HS-27A (cell line): ENCODE measurements around the gene SCRN1.

Experiments used
- DNase-seq: peaks from one replicate; pipeline ENCODE4 v3.0.0-alpha.2; 2012; ENCODE audit warnings: low read depth, missing footprints

Gene SCRN1

DNA sequence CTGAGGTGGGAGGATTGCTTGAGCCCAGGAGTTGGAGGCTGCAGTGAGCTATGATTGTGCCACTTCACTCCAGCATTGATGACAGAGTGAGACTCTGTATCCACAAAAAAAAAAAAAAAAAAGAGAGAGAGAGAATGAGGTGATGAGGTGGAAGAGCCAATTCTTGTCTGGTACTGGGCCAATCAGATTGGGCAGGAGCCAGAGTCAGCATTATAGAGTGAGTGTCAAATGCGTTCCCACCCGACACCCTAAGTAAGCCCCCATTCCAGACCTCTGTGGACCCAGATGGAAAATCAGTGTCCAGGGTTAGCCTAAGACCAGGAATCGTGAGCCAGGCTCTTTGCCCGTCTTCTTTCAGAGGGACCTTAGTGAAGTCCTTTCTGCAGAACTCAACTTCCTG, 99.3 kb downstream of the SCRN1 start:
- no peak for DNase-seq

DNA sequence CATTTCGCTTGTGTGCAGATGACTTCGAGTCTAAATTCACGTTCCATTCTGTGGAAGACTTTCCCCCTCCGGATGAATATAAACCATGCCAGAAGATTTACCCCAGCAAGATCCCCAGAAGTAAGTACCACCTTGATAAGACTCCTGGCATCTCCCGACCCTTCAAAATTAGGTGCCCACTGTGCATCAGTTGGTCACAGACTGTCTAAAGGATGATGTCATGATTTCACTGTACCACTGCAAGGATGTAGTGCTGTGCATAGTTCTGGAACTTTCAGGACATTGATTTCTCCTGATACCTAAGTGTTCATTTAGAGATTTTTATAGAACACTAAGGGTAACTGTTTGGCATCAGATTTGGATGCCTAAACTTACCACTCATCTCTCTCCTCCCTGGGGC, 100.3 kb downstream of the SCRN1 start:
- DNase-seq, result no peak

DNA sequence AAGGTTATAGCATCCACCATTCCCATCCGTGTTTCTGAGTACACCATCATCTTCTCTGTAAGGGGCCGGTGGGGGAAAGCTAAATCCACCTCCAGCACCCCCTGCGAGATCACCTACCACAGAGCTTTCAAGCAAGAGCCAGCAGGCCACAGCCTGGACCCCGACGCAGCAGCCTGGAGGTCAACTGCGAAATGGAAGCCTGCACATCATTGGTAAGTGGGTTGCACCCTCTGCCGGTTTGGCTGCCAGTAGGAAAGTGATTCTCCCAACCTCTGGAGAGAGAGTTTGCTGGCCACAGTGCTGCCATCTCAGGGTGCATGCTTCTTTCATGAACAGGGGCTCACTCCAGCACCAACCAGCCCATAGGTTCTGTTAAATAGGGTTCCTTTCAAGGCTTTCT, 101.6 kb downstream of the SCRN1 start:
- DNase-seq, result no peak

DNA sequence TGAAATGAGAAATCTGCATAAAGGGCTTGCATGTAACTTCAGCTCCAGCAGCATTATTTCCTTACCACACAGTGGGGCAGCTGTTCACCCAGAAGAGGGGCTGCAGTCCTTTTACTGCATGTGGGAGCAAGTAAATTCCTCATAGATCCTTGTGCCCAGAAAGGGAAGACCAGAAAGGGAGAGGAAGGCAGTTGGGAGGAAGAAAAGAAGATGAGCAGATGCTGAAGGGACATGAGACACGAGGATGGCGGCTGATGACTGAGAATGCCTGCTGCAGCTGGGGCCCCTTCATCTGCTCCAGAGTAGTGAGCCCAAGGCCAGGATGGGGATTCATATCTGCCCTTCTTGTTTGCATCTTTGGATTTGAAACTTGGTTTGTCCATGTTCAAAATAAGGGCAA, 102.8 kb downstream of the SCRN1 start:
- no peak for DNase-seq

DNA sequence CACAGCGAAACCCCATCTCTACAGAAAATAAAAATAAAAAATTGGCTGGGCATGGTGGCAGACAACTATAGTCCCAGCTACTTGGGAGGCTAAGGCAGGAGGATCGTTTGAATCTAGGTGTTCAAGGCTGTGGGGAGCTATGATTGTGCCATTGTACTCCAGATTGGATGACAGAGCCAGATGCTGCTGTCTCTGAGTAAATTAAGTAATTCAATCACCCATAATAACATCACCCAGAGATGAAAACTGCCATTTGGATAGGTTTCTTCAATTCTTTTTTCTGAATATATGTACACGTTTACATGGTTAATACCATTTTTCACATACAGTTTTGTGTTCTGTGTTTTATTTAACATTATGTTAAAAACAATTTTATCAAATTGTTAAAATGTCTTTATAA, 104.0 kb downstream of the SCRN1 start:
- DNase-seq, result no peak

DNA sequence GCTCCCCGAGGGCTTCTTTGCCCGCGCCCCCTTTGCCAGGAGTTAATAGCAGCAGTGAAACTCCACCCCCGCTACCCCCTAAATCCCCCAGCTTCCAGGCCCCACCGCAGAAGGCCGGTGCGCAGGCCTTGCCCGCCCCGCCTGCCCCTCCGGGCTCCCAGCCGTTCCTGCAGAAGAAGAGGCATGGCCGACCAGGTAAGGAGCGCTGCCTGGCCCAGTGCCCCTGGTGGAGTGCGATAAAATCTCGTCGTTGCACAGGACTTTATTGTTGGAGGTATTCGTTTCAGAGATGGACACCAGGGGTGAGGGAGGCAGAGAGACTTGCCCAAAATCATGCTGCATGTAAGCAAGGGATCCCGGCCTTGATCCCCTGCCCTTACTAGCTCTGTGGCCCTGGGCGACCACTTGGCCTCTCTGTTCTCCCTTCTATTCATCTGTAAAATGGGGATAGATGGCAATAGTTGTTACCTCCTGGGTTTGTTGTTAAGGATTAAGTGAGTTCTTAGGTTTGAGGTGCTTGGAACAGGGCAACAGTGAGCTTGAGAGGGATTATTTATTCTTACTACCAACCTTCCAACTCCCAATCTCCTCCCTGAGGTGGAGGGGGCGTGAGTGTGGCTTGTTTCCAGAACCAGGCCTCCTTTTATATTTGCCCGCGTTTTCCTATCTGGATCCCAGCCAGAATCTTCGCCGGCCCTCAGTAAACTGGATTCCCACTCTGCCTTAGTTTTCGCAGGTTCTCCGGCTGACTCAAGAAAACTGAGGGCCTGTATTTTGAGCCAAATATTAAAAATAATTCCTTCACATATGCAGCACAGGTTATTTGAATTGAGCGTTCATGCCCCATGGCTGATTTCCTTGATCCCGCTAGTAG, 105.0 kb downstream of the SCRN1 start:
- no peak for DNase-seq

DNA sequence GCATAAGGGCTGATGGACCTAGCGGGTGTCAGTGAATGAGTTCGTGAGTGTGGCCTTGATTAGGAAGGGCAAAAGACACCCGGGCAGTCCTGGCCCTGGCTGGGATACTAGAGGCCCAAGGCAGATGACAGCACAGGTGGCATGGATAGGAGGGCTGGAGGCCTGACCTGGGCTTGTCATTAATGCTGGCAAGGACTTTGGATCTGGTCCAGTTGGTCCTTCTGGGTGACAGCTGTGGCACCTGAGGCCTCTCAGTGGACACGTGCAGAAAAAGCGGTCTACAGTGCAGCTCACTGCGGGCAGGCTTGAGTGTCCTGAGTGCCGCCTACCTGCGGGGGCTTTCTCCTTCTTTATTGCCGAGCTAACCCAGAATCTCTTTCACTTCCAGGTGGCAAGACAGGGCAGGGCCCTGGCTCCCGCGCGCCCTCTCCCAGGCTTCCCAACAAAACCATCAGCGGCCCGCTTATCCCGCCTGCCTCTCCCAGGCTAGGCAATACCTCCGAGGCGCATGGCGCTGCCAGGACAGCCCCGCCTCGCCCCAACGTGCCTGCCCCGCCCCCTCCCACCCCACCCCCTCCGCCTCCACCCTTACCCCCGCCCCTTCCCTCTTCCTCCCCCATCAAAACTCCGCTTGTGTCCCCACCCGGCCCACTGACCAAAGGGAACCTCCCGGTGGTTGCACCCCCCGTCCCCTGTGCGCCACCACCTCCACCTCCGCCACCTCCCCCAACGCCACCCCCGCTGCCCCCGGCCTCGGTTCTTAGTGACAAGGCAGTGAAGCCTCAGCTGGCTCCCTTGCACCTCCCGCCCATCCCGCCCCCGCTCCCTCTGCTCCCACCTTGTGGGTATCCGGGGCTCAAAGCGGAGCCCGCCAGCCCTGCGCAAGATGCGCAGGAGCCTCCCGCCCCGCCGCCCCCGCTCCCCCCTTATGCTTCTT, 105.9 kb downstream of the SCRN1 start:
- DNase-seq, result no peak

DNA sequence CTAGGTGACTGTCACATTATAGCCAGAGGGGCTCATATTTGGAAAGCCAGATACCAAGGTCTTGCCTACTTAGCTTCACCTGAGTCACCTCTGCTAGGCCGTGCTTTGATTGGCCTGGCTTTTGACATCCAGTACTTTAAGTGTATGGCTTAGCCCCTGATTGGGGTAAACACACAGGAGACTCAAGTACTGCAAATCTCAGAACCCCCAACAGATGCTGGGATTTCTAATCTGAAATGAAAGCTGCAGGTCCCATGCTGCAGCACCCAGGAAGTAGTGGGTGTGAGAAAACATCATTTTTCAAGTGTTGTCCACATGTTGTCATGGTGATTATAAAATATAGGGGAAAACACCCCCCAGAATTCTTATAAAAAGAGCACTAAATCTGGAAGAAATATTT, 107.1 kb downstream of the SCRN1 start:
- DNase-seq, result no peak

DNA sequence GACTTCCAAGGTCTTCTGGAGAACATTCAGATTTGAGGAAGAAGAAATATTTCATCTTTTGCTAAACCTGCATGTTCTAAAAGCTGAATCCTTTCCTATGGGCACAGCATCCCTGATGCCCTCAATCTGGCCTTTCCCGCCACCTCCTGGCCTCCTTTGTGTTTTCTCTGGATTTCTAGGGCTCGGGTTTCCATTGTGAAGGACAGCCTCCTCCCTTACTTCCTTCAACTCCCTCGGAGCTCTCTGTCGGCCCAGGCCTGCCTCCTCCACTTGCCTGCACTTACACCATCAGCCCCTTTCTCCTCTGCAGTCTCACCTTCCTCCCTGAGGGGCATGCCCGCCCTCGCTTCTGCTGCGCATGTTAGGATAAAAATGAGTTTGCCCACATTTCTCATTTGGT, 107.9 kb downstream of the SCRN1 start:
- no peak for DNase-seq

DNA sequence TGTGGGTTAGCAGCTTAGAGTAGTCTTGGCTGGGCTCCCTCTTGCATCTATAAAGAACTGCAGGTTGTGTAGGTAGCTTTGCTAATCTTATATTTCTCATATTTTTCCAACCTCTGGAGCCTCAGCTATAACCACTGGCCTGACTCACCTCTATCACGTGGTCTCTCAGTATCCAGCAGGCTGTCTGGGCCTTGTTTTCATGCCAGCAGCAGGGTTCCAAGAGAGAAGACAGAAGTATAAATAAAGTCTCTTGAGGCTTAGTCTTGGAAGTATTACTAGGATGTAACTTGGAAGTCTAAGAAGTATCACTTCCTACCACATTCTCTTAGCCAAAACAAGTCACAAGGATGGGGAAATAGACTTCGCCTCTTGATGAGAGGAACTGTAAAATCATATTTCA, 110.0 kb downstream of the SCRN1 start:
- DNase-seq, result no peak

DNA sequence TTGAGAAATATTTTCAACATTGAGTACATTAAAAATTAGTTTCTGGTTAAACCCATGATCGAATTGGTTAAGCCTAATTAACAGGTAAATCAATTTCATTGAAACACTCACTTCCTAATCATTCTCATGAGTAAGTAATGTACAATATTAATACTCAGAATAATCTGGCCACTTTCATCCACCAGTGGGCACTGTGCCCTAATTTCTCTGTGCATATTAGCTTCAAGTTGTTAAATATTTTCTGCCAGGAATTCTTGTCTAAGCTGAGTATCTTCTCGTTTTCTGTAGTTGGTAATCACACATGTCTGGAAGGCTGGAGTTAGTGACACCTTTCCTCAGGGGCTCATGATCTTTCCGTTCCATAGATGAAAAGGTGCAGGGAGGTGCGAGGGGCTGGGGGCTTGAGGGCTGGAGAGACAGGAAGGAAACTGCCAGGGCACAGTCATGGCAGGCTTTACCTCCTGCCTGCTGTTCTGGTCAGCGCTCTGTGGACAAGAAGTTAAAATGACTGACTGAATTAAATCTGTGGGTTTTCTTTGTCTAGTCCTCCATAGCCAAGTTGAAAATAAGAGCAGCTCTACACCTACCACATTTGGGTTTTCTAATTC, 111.4 kb downstream of the SCRN1 start:
- DNase-seq, result no peak

DNA sequence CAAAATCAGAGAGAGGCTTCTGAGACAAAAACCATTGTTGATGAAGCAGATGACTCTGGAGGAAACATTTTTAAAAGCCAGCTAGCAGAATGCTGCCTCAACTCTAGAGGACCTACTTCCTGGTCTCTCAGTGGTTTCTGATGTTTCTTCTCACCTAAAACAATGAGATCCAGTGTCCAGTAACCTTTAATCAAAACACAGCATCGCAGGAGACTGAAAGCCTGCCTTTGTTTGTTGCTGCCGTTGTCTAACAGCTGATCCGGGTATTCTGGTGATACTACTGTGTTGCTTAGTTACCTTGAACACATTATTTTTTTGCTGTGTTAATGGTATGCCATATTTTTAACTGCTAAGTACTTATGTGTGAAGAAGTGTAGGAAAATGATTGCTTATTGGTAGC, 112.4 kb downstream of the SCRN1 start:
- no peak for DNase-seq

DNA sequence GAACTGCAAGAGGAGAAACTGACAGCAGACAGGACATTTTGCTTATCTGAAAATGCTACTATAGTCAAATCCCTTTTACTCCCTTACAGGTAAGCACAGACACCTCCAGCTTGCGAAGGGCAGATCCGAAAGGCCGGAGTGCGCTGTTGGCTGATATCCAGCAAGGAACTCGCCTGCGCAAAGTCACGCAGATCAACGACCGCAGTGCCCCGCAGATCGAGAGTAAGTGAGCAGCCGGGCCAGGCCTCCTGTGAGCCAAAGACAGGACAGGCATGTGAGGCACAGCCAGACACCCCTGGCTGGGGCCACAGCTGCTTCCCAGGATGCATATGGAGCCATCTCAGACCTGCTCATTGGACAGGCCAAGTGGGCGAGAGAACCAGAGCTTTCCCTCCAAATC, 113.9 kb downstream of the SCRN1 start:
- no peak for DNase-seq

DNA sequence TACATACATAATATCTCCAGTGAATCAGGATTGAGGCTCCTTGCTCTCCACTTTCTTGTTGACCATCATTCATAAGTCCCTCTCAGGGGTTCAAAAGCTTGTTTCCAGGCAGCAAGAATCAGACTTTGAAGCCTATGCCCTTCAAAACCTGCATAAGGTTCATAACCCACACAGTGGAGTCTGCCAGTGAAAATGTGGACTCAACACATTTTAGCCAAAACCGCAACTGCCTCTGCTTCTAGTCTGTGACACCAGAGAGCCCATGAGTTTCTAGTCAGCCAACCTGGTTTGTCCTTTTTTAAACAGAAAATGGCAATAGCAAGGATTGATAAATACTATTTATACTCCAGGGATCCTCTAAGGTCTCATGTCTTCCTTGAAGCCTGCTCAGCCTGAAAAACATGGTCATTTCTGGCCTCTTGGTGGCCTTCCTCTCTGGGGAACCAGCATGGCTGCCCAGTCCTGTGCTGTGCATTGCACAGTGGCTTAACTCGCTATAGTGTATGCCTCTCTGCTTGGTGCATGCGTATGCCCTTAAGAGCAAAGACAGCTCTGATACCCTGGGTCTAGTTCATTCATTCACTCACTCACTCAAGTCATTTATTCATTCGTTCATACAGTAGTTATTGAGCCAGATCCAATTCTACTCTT, 115.8 kb downstream of the SCRN1 start:
- no peak for DNase-seq

DNA sequence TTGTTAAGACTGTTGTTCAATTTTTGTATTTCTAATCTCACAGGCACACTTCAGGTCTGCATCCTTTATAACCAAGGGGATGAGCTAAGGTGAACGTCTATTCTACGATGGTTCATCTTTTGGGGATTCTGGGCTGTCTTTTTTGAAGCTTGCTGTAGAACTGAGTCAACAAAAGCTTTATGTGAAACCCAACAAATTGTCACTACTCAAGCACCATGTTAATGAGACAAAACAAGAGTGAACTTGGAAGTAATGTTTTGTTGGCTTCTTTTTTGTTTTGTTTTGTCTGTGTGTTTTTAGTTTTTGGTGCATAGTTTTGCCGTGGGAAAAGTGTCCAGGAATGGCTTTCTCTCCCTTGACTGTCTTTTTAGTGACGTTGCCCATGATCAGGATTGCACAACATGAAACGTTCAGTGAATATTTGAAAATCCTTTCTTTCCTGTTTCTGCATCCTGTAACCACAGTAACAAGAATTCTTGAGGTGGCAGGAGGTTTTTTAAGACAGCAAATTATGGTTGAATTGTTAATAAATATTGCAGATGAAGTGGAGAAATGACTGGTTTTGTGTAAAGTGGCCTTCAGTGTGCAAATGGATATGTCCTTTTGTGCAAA, 117.7 kb downstream of the SCRN1 start:
- no peak for DNase-seq
